Heart right ventricle (tissue), 16 donors: Measurements from ENCODE around the gene ENGASE. TPM values are rescaled to one million over a fixed set of nuclear protein-coding genes. Genes with fewer than 3 reads are reported as not detected.
A peak's percentile ranks its signal among the peaks of the same experiment; 100 is the strongest.

ENCODE experiments used
- ATAC-seq, 8 donors: fragments of 200-7000 bp; cut with Tn5 transposase; one replicate each; pipeline ENCODE4 v1.9.1; 2020; ENCODE audit warnings: mild to moderate bottlenecking in 8 of 8, moderate library complexity in 8 of 8, moderate number of reproducible peaks in 1 of 8
- DNase-seq, 2 donors: peaks; one replicate each; pipeline ENCODE4 v3.0.0-alpha.2; 2020
- H3K27ac ChIP-seq, 10 donors: fragments of 200-600 bp; sonication (generic) in 2 of 10; one replicate each; pipeline versions ENCODE4 v1.5.0 to v1.8.0; 2020 to 2022; ENCODE audit warnings: mild to moderate bottlenecking in 3 of 10
- H3K27me3 ChIP-seq, 7 donors: fragments of 200-600 bp; one replicate each; pipeline ENCODE4 v1.8.0; 2021 to 2022; ENCODE audit warnings: mild to moderate bottlenecking in 2 of 7
- H3K36me3 ChIP-seq, 9 donors: fragments of 200-600 bp; sonication (generic) in 1 of 9; one replicate each; pipeline versions ENCODE4 v1.5.0 to v1.8.0; 2020 to 2022; ENCODE audit warnings: mild to moderate bottlenecking in 2 of 9
- H3K4me1 ChIP-seq, 9 donors: fragments of 200-600 bp; sonication (generic) in 1 of 9; one replicate each; pipeline versions ENCODE4 v1.5.0 to v1.8.0; 2020 to 2022; ENCODE audit warnings: mild to moderate bottlenecking in 4 of 9
- H3K4me3 ChIP-seq, 10 donors: fragments of 200-600 bp; sonication (generic) in 2 of 10; one replicate each; pipeline versions ENCODE4 v1.5.0 to v1.8.0; 2020 to 2022; ENCODE audit warnings: mild to moderate bottlenecking in 7 of 10, moderate library complexity in 2 of 10
- H3K9me3 ChIP-seq, 11 donors: fragments of 200-600 bp in 10 of 11; sonication (generic) in 2 of 11; one replicate each; pipeline versions ENCODE4 v1.5.0 to v1.8.0; 2013 to 2022; ENCODE audit warnings: mild to moderate bottlenecking in 2 of 11, control low read depth in 1 of 11, moderate library complexity in 1 of 11
- WGBS, 2 donors: extraction: QIAGEN DNeasy Blood & Tissue Kit; methylation state at CpG; one replicate each; pipeline ENCODE4 v1.1.7; 2013; ENCODE audit warnings: inconsistent platforms in 1 of 2; 5-methylcytosine and 5-hydroxymethylcytosine counted together
- intact Hi-C, 10 donors: fragments of 100-400 bp; cut with DNase I; formaldehyde crosslinking; loops; one replicate each; pipeline versions ENCODE4 v1.11.1 to v1.14.2; 2022
- polyA plus RNA-seq, 2 donors: library from polyadenylated mRNA; stranded (reverse); fragments of 200-250 nt; gene quantifications; one replicate each; pipeline ENCODE4 v1.2.3, GENCODE V29; 2013
- total RNA-seq, 10 donors: library from RNA; stranded (reverse); fragmentation: NEBNext Ultra II Directional in 3 of 10; extraction: Animal tissue kit (Norgen Biotek cat#: 25700) in 3 of 10; gene quantifications; one replicate each; pipeline versions ENCODE4 v1.2.1 to v1.2.4, GENCODE V29; 2021 to 2023
- TF ChIP-seq, protein P1 (sequence below), 9 donors: fragments of 200-600 bp; sonication (generic) in 2 of 9; IDR thresholded peaks; one replicate each; pipeline versions ENCODE4 v1.5.0 to v1.8.0; 2021 to 2022; ENCODE audit warnings: antibody characterized with exemption in 9 of 9, mild to moderate bottlenecking in 5 of 9, moderate library complexity in 1 of 9
- donor health status: Arrhythmogenic right ventricular cardiomyopathy.
- donor health status: ischemic (EF 13 %, LVEDD 7.1; RV severe dilation, severe dysfunction).
- donor health status: healthy with polysubstance abuse.
- donor health status: DM: no; HTN: yes; CAD: no.
- donor health status: DM: no; HTN: no; CAD: no.
- donor health status: ischemic (EF 25% LVEDD 6.9; RV normal size, moderate dysfunction).
- donor health status: ischemic (EF 25% LVEDD 5.7; RV mildly dilated, moderate dysfunction).
- donor health status: healthy.
- donor health status: DM: yes; HTN: yes; CAD: no.
- donor health status: Ischemic cardiomyopathy.
- donor health status: ischemic (EF 35%, LVEDD 5.7; RV mildly dilated, moderate dysfunction).
- donor health status: nonischemic (EF 11% LVEDD 7.7; RV severe dilation, severe dysfunction).
- donor health status: DM: yes; HTN: yes; CAD: no.
- donor health status: PGD.
- donor health status: ischemic (EF 29% LVEDD 5.4; RV normal size, mild dysfunction).
- donor health status: nonischemic (EF 23%, LVEDD 6.1; RV moderate dilation, normal function).

The ENGASE gene
- total and polyA plus RNA-seq, 12 donors = 9.7 to 54.1 (median 26.6) TPM

DNA sequence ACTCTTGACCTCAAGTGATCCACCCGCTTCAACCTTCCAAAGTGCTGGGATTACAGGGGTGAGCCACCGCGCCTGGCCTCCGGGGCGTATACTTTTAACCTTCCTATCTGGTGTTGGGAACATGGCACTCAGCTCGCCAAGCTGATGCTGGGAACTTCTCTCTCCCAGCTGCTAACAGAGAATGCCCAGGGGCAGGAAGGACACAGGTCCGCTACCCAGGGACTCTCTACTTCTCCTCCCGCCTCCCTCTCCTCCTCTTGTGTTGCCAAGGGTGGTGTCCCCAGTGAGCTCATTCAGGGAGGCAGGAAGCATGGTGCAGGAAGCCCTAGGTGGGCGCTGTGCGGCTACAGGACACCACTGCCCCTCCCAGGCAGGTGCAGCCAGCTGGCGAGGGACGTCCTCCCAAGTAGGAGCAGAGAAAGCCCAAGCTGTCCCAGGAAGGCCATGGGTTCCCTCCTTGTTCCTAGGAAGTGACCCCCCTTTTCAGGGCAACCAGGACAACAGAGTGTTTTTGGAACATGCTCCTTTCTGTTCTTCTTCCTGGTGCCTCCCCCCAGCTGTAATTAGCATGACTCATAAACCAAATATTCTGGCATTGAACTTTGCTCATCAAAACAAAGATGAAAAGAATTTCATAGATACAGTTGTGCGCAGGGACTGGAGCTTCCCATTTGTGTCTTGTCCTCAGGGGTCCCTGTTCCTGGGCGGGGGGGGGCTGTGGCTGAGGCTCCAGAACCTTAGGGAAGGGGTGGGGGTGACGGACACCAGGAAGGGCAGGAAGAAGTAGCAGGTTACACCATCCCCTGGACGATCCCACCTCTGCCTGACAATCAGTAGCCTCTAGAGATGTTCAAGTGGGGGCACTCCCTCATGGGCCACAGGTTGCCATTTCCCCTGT is 48.0 kb upstream of the ENGASE start:
- Histone ChIP-seq H3K27ac (peak overlapping the region; percentile 45 to 95 (median 90)), H3K4me3 (peak overlapping the region in 9 of 10 donors; percentile 6 to 83 (median 78)), H3K9me3 (no peaks in the 10 kb centered on the region), H3K4me1 (peaks cover 41 to 82% (median 68%) of the 10 kb centered on the region in 9 donors), H3K36me3 (no peaks in the 10 kb centered on the region), H3K27me3 (peaks cover 0 to 76% (median 0%) of the 10 kb centered on the region in 7 donors)
- TF ChIP-seq, protein P1, sequence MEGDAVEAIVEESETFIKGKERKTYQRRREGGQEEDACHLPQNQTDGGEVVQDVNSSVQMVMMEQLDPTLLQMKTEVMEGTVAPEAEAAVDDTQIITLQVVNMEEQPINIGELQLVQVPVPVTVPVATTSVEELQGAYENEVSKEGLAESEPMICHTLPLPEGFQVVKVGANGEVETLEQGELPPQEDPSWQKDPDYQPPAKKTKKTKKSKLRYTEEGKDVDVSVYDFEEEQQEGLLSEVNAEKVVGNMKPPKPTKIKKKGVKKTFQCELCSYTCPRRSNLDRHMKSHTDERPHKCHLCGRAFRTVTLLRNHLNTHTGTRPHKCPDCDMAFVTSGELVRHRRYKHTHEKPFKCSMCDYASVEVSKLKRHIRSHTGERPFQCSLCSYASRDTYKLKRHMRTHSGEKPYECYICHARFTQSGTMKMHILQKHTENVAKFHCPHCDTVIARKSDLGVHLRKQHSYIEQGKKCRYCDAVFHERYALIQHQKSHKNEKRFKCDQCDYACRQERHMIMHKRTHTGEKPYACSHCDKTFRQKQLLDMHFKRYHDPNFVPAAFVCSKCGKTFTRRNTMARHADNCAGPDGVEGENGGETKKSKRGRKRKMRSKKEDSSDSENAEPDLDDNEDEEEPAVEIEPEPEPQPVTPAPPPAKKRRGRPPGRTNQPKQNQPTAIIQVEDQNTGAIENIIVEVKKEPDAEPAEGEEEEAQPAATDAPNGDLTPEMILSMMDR (IDR thresholded peaks at IDR 0.05) = no peak
- DNase-seq = peak in 1 of 2 donors; percentile 58
- intact Hi-C loops = loop anchor here in 1 of 10 donors (10.0 kb wide), 1 partner anchor 48 kb away; the partner anchor contains the start of gene ENGASE
- 28 to 29% methylated on average over 16 of the region's 16 CpGs for WGBS, 2 donors
- ATAC-seq = peak in 7 of 8 donors; percentile 1 to 35 (median 17)

DNA sequence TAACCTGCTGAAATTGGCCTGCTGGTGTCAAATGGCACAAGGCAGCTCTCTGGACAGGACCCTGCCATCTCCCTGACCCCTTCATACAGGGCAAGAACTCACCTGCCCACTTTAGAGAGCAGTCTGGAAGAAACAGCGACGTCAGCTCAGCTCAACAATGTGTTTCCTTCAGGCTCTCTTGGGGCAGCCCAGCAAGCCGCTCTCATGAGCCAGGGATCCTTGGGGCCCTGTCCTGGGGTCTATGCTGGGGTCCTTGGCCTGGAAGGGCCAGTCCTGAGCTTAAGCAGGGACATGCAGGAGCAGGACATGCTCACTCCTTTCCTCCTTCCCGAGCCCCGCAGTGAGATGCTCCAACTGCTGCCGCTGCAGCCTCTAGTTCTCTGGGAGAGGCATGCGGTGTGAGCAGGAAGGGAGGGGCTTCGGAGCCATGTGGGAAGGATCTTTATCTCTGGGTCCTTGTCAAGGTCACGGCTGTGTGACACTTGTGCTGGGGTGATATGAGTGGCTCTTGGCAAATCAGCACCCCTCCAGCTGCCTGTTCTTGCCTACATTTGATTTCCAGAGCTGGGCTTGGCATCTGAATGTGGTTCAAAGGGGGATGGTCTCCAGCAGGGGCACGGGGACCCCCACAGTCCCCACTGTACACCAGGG is 47.2 kb upstream of the ENGASE start:
- H3K27me3 ChIP-seq = peaks cover 0 to 72% (median 0%) of the 10 kb centered on the region in 7 donors
- ATAC-seq (peak in 6 of 8 donors; percentile 1 to 31 (median 7)), DNase-seq (no peak)
- WGBS, 2 donors = 4 to 7% methylated on average over 10 of the region's 10 CpGs
- TF ChIP-seq, protein P1 (IDR thresholded peaks at IDR 0.05) = no peak
- H3K9me3 ChIP-seq = no peaks in the 10 kb centered on the region
- intact Hi-C loops = loop anchor here in 1 of 10 donors (10.0 kb wide), 1 partner anchor 47 kb away; the partner anchor contains the start of gene ENGASE
- peaks cover 38 to 74% (median 61%) of the 10 kb centered on the region in 9 donors for H3K4me1 ChIP-seq
- peak overlapping the region in 9 of 10 donors; percentile 6 to 83 (median 78) for H3K4me3 ChIP-seq
- no peaks in the 10 kb centered on the region for H3K36me3 ChIP-seq
- H3K27ac ChIP-seq = peak overlapping the region; percentile 28 to 95 (median 90)

DNA sequence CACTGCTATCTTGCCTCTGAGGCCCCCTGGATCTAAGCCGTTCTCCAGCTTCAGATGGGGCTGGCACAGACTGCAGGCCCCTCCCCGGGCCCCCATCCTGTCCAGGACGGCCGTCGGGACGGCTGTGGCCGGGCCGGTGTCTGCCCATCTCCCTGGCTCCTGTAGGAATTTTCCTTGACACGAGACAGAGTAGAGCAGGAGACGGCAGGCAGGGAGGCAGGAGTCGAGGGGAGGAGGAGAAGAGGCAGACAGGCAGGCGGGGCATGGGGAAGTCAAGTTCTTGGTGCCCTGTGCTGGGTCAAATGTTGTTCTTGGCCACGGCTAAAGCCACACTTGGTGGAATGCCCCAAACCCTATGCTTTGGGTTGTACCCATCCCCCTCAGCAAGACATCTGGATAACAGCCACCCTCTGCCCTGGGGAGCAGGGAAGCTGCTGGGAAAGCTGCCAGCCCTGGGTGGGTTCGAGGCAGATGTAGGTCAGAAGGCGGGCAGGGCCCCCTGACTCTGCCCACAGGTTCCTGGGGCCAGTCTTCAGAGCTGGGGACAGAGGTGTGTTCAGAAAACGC is 46.6 kb upstream of the ENGASE start:
- intact Hi-C loops = loop anchor here in 1 of 10 donors (10.0 kb wide), 1 partner anchor 47 kb away; the partner anchor contains the start of gene ENGASE
- 13 to 17% methylated on average over 16 of the region's 16 CpGs for WGBS, 2 donors
- peaks cover 36 to 70% (median 55%) of the 10 kb centered on the region in 9 donors for H3K4me1 ChIP-seq
- no peaks in the 10 kb centered on the region for H3K9me3 ChIP-seq
- peaks cover 0 to 68% (median 0%) of the 10 kb centered on the region in 7 donors for H3K27me3 ChIP-seq
- H3K27ac ChIP-seq = peak overlapping the region; percentile 28 to 95 (median 90)
- TF ChIP-seq, protein P1 (IDR thresholded peaks at IDR 0.05) = no peak
- DNase-seq (peak in 1 of 2 donors; percentile 44), ATAC-seq (peak in 7 of 8 donors; percentile 0 to 28 (median 7))
- no peaks in the 10 kb centered on the region for H3K36me3 ChIP-seq
- H3K4me3 ChIP-seq = peak overlapping the region in 8 of 10 donors; percentile 6 to 82 (median 76)
